ENCODE measurements around the gene REG1B. TPM values are rescaled to one million over a fixed set of nuclear protein-coding genes. Genes with fewer than 3 reads are reported as not detected.

REG1B gene
- total RNA-seq, 1 experiment from 2014 or later, result not detected

GRCh38 chr2:79084495-79085135, 3.2 kb downstream of the REG1B start:
- Mint-ChIP-seq H3K36me3 (ENCODE audit: insufficient read depth in 1 of 3, low read depth in 3 of 3) (no peaks in the 10 kb centered on the region; a peak in 1 of 7 replicates), H3K9me3 (peaks cover 3 to 9% of the 10 kb centered on the region in 2 experiments; a peak in 4 of 5 replicates), H3K27me3 (ENCODE audit: low read depth) (peaks cover 2% of the 10 kb centered on the region), H3K4me3 (no peak overlapping the region), H3K4me1 (peaks cover 8% of the 10 kb centered on the region in 2 experiments), H3K27ac (no peak overlapping the region)
- Histone ChIP-seq H3K9ac (ENCODE audit: extremely low read depth, insufficient read length, low read length) (no peak overlapping the region), H3K23ac (ENCODE audit: insufficient read length, low read depth, low read length) (no peak overlapping the region), H4K91ac (ENCODE audit: insufficient read length, low read depth, low read length) (no peak overlapping the region), H2BK5ac (ENCODE audit: insufficient read length, low read length) (no peak overlapping the region), H2AK5ac (ENCODE audit: insufficient read length, low read length) (no peak overlapping the region), H3K79me1 (ENCODE audit: insufficient read depth, low read depth, low read length, poor library complexity, severe bottlenecking) (no peaks in the 10 kb centered on the region), H3K79me2 (ENCODE audit: insufficient read depth, low read length) (no peaks in the 10 kb centered on the region), H3K27me3 (ENCODE audit: insufficient read depth, low read length) (no peaks in the 10 kb centered on the region), H3K9me3 (ENCODE audit: control insufficient read depth, low read depth, low read length) (no peaks in the 10 kb centered on the region), H4K5ac (ENCODE audit: insufficient read length, low read depth, low read length) (no peak overlapping the region), H4K8ac (replicated peaks; ENCODE audit: insufficient read length, low read depth, low read length) (no peak overlapping the region), H3K23me2 (ENCODE audit: insufficient read length, low read depth, low read length, poor library complexity, severe bottlenecking) (no peaks in the 10 kb centered on the region), H3K4ac (ENCODE audit: low read depth, low read length) (no peak overlapping the region), H4K20me1 (ENCODE audit: control insufficient read depth, insufficient read depth, insufficient read length) (no peaks in the 10 kb centered on the region), H3K4me2 (ENCODE audit: insufficient read depth, insufficient read length, low read length) (no peak overlapping the region), H3T11ph (ENCODE audit: low read length) (no peak overlapping the region), H2AFZ (ENCODE audit: low read length) (no peak overlapping the region), H3K27ac (ENCODE audit: insufficient read length, low read depth, low read length) (no peak overlapping the region), H2BK12ac (ENCODE audit: insufficient read length, low read depth, low read length) (no peak overlapping the region), H3K4me1 (ENCODE audit: insufficient read depth, low read length) (no peaks in the 10 kb centered on the region), H2BK20ac (ENCODE audit: low read depth, low read length, poor library complexity, severe bottlenecking) (no peak overlapping the region), H3K14ac (ENCODE audit: insufficient read depth, low read length) (no peak overlapping the region), H2BK120ac (ENCODE audit: low read depth, low read length, poor library complexity, severe bottlenecking) (no peak overlapping the region), H3K56ac (ENCODE audit: insufficient read length, low read depth, low read length) (no peak overlapping the region), H2BK15ac (ENCODE audit: low read depth, low read length) (no peak overlapping the region), H3K18ac (ENCODE audit: insufficient read length, low read depth, low read length) (no peak overlapping the region)
- no peak for DNase-seq
- no peak for TF ChIP-seq CTCF (conservative IDR thresholded peaks at IDR 0.05)
- no CpG with 5 or more reads among the region's 3 CpGs for WGBS (ENCODE audit: extremely low coverage, insufficient read length, low lambda C conversion rate)

Measured in H9 (cell line).